GM10266 (cell line): ENCODE results near the gene PPP1R7.

Experiments used
- DNase-seq: peaks from one replicate; pipeline ENCODE4 v3.0.0; 2012; ENCODE audit errors: extremely low spot score
- CTCF ChIP-seq: IDR thresholded peaks from 2 replicates; pipeline ENCODE4 v1.5.1; 2012; ENCODE audit warnings: mild to moderate bottlenecking, low read depth; ENCODE audit not compliant: control insufficient read depth, insufficient read depth; ENCODE audit errors: missing control alignments

Gene PPP1R7

GRCh38 chr2:241108271-241109209, 41.7 kb upstream of the PPP1R7 start:
- no peak for TF ChIP-seq CTCF
- no peak for DNase-seq

GRCh38 chr2:241109210-241110088, 40.8 kb upstream of the PPP1R7 start:
- no peak for DNase-seq
- TF ChIP-seq CTCF: no peak

- no peak for TF ChIP-seq CTCF
- DNase-seq: no peak
Observed at GRCh38 chr2:241110089-241110606, 40.1 kb upstream of the PPP1R7 start.

- peak; percentile 63 for DNase-seq
- TF ChIP-seq CTCF: no peak
Observed at GRCh38 chr2:241110607-241111439, 39.4 kb upstream of the PPP1R7 start.

GRCh38 chr2:241111440-241111805, 38.8 kb upstream of the PPP1R7 start:
- TF ChIP-seq CTCF: no peak
- peak; percentile 79 for DNase-seq

GRCh38 chr2:241112046-241112445, 38.2 kb upstream of the PPP1R7 start:
- no peak for DNase-seq
- TF ChIP-seq CTCF: no peak
